Measurements from ENCODE around the gene CHN1. TPM values are rescaled to one million over a fixed set of nuclear protein-coding genes. Genes with fewer than 3 reads are reported as not detected.

CHN1 gene
- total RNA-seq, 1 donor from 2014 or later = 26.3 TPM

GRCh38 chr2:174836995-174837390 is 168.2 kb downstream of the CHN1 start:
- H3K4me1 Mint-ChIP-seq (ENCODE audit: unreplicated experiment) = peaks cover 2% of the 10 kb centered on the region
- no peak overlapping the region for H3K27ac Mint-ChIP-seq (ENCODE audit: unreplicated experiment)

GRCh38 chr2:174836377-174836994 is 168.7 kb downstream of the CHN1 start:
- no peak for TF ChIP-seq CTCF (IDR thresholded peaks at IDR 0.05; ENCODE audit: unreplicated experiment)
- no peaks in the 10 kb centered on the region for H3K27me3 Mint-ChIP-seq (ENCODE audit: unreplicated experiment)
- H3K9me3 Mint-ChIP-seq (ENCODE audit: unreplicated experiment) = no peaks in the 10 kb centered on the region
- H3K27ac Mint-ChIP-seq (ENCODE audit: unreplicated experiment) = no peak overlapping the region
- H3K4me1 Mint-ChIP-seq (ENCODE audit: unreplicated experiment) = peaks cover 2% of the 10 kb centered on the region
- DNase-seq (ENCODE audit: low spot score) = no peak
- no peaks in the 10 kb centered on the region for H3K36me3 Mint-ChIP-seq (ENCODE audit: low read depth, unreplicated experiment)
- H3K4me3 Mint-ChIP-seq (ENCODE audit: unreplicated experiment) = no peak overlapping the region

More at GRCh38 chr2:174836995-174837390, 168.2 kb downstream of the CHN1 start:
- DNase-seq (ENCODE audit: low spot score) = no peak
- TF ChIP-seq CTCF (IDR thresholded peaks at IDR 0.05; ENCODE audit: unreplicated experiment) = no peak
- Mint-ChIP-seq H3K9me3 (ENCODE audit: unreplicated experiment) (no peaks in the 10 kb centered on the region), H3K27me3 (ENCODE audit: unreplicated experiment) (no peaks in the 10 kb centered on the region), H3K36me3 (ENCODE audit: low read depth, unreplicated experiment) (no peaks in the 10 kb centered on the region), H3K4me3 (ENCODE audit: unreplicated experiment) (no peak overlapping the region)

GRCh38 chr2:174835797-174836255 is 169.4 kb downstream of the CHN1 start:
- Mint-ChIP-seq H3K4me3 (ENCODE audit: unreplicated experiment) (no peak overlapping the region), H3K27me3 (ENCODE audit: unreplicated experiment) (no peaks in the 10 kb centered on the region), H3K36me3 (ENCODE audit: low read depth, unreplicated experiment) (no peaks in the 10 kb centered on the region), H3K4me1 (ENCODE audit: unreplicated experiment) (peaks cover 2% of the 10 kb centered on the region), H3K9me3 (ENCODE audit: unreplicated experiment) (no peaks in the 10 kb centered on the region), H3K27ac (ENCODE audit: unreplicated experiment) (peak overlapping the region; percentile 15)
- no peak for DNase-seq (ENCODE audit: low spot score)
- no peak for TF ChIP-seq CTCF (IDR thresholded peaks at IDR 0.05; ENCODE audit: unreplicated experiment)

GRCh38 chr2:174833737-174834136 is 171.4 kb downstream of the CHN1 start:
- DNase-seq (ENCODE audit: low spot score) = no peak
- Mint-ChIP-seq H3K4me3 (ENCODE audit: unreplicated experiment) (no peak overlapping the region), H3K4me1 (ENCODE audit: unreplicated experiment) (peaks cover 3% of the 10 kb centered on the region), H3K36me3 (ENCODE audit: low read depth, unreplicated experiment) (no peaks in the 10 kb centered on the region), H3K27ac (ENCODE audit: unreplicated experiment) (no peak overlapping the region), H3K9me3 (ENCODE audit: unreplicated experiment) (no peaks in the 10 kb centered on the region), H3K27me3 (ENCODE audit: unreplicated experiment) (no peaks in the 10 kb centered on the region)
- TF ChIP-seq CTCF (IDR thresholded peaks at IDR 0.05; ENCODE audit: unreplicated experiment) = no peak

- peaks cover 27% of the 10 kb centered on the region for H3K4me1 Mint-ChIP-seq (ENCODE audit: unreplicated experiment)
- no peak overlapping the region for H3K4me3 Mint-ChIP-seq (ENCODE audit: unreplicated experiment)
- no peaks in the 10 kb centered on the region for H3K27me3 Mint-ChIP-seq (ENCODE audit: unreplicated experiment)
- no peaks in the 10 kb centered on the region for H3K9me3 Mint-ChIP-seq (ENCODE audit: unreplicated experiment)
- no peak for TF ChIP-seq CTCF (IDR thresholded peaks at IDR 0.05; ENCODE audit: unreplicated experiment)
- H3K36me3 Mint-ChIP-seq (ENCODE audit: low read depth, unreplicated experiment) = no peaks in the 10 kb centered on the region
- no peak overlapping the region for H3K27ac Mint-ChIP-seq (ENCODE audit: unreplicated experiment)
- DNase-seq (ENCODE audit: low spot score) = no peak
These were observed 174.6 kb downstream of the CHN1 start for GRCh38 chr2:174830561-174830960.
